AG04450 (cell line): ENCODE data around the gene CCDC196. TPM values are rescaled to one million over a fixed set of nuclear protein-coding genes. Genes with fewer than 3 reads are reported as not detected.

Experiments used
- CTCF ChIA-PET: fragments of 300-600, 350-600 bp; formaldehyde crosslinking; extraction: SDS; loops from one replicate; lab custom pipeline; 2022; ENCODE audit warnings: antibody characterized with exemption, inconsistent platforms; lab: Charles Lee
- POLR2A ChIA-PET: fragments of 350-600 bp; formaldehyde crosslinking; extraction: SDS; loops from one replicate; lab custom pipeline; 2021; ENCODE audit warnings: antibody characterized with exemption, inconsistent platforms; lab: Yijun Ruan, JAX
- DNase-seq: peaks from one replicate; pipeline ENCODE4 v3.0.0-alpha.2; 2011; ENCODE audit warnings: low read depth, low spot score
- H3K27ac ChIP-seq: one replicate; pipeline ENCODE4 v1.5.1; 2012; ENCODE audit warnings: low read depth, low read length, control low read depth
- H3K27me3 ChIP-seq: one replicate; pipeline ENCODE4 v1.6.0; 2012; ENCODE audit warnings: low read length; ENCODE audit not compliant: control insufficient read depth, insufficient read depth
- H3K4me3 ChIP-seq: 2 replicates; pipeline ENCODE4 v1.5.1; 2011; ENCODE audit warnings: mild to moderate bottlenecking, low read depth, low read length, control low read depth
- H3K9me3 ChIP-seq: 2 replicates; pipeline ENCODE4 v1.5.1; 2012; ENCODE audit warnings: low read length; ENCODE audit not compliant: control insufficient read depth, insufficient read depth
- polyA plus RNA-seq: library from polyadenylated mRNA; depleted of rRNA; stranded (reverse); fragments of >200 nt; gene quantifications from 2 replicates; pipeline ENCODE4 v1.2.3, GENCODE V29; 2011
- TF ChIP-seq, protein P1 (sequence below): IDR thresholded peaks from 2 replicates; pipeline ENCODE4 v1.5.1; 2011; ENCODE audit warnings: low read depth, low read length, control low read depth, inconsistent platforms

The CCDC196 gene
- polyA plus RNA-seq, 1 experiment: not detected

DNA sequence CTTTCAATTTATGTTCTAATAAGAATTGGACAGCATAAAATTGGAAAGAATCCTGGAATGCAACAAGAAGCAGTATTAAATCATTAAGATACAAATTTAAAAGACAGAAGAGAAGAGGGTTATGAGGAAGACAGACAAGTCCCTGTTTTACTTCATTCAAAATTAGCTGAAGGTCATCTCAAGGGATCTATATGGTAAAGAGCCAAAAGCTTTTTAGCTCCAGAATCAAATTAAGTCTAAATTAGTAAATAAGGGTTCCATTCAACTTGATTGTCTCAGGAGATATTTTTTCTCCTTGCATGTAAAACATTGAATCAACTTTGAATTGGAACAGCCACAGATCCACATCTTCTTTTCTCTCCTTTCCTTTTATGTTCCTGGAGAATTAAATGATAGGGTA, 7.6 kb downstream of the CCDC196 start:
- H3K27ac ChIP-seq: no peak overlapping the region
- peaks cover 4% of the 10 kb centered on the region for H3K27me3 ChIP-seq
- POLR2A ChIA-PET: no interaction called here
- no peaks in the 10 kb centered on the region for H3K9me3 ChIP-seq
- CTCF ChIA-PET: no interaction called here
- DNase-seq: no peak
- TF ChIP-seq, protein P1, sequence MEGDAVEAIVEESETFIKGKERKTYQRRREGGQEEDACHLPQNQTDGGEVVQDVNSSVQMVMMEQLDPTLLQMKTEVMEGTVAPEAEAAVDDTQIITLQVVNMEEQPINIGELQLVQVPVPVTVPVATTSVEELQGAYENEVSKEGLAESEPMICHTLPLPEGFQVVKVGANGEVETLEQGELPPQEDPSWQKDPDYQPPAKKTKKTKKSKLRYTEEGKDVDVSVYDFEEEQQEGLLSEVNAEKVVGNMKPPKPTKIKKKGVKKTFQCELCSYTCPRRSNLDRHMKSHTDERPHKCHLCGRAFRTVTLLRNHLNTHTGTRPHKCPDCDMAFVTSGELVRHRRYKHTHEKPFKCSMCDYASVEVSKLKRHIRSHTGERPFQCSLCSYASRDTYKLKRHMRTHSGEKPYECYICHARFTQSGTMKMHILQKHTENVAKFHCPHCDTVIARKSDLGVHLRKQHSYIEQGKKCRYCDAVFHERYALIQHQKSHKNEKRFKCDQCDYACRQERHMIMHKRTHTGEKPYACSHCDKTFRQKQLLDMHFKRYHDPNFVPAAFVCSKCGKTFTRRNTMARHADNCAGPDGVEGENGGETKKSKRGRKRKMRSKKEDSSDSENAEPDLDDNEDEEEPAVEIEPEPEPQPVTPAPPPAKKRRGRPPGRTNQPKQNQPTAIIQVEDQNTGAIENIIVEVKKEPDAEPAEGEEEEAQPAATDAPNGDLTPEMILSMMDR: no peak
- H3K4me3 ChIP-seq: no peak overlapping the region

DNA sequence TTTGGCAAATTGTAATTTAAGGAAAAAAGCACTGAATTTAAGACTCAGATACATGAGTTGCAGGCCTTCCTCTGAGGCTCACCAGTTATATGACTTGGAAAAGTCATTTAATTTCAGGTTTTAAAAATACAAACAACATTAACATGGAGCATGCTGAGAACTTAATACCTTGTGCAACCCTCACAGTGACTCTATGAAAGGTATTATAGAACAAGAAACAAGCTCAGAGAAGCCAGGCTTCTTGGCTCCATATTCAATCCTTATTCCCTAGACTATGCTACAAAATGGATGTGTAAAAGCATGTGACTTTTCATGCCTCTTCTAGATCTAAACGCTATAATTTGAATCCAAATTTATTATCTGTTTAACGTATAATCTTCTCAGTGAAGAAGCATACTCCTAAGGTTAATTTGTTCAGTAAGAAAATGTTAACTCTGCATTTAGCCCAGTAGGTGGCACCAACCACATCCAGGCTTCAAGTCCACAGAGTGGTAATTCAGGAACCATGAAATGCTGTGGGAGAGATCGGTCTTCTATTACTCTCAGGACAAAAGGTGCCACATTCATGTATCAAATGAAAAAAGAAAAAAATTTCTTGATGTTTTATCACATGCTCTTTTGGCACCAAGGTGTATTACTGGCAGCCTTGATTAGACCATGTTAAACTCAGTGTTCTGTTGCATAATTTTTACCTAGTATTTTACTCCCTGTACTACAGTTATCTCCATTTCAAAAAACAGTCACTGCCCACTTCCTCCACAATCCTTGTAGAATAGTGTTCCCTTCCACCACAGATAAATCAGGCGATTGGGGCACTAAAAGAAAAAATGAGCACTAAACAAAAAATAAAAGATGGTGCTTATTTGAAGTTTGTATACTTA, 9.3 kb downstream of the CCDC196 start:
- CTCF ChIA-PET: interaction anchor here (0.6 to 1.0 kb wide), 8 partner anchors 12 to 625 kb away, joined by 3 to 7 read pairs (median 3); partner anchors contain the start of gene GPHN
- no peak overlapping the region for H3K4me3 ChIP-seq
- peak; percentile 27 for DNase-seq
- no peak overlapping the region for H3K27ac ChIP-seq
- POLR2A ChIA-PET: no interaction called here
- TF ChIP-seq, protein P1: peak; percentile 86
- H3K9me3 ChIP-seq: no peaks in the 10 kb centered on the region
- H3K27me3 ChIP-seq: peaks cover 2% of the 10 kb centered on the region

DNA sequence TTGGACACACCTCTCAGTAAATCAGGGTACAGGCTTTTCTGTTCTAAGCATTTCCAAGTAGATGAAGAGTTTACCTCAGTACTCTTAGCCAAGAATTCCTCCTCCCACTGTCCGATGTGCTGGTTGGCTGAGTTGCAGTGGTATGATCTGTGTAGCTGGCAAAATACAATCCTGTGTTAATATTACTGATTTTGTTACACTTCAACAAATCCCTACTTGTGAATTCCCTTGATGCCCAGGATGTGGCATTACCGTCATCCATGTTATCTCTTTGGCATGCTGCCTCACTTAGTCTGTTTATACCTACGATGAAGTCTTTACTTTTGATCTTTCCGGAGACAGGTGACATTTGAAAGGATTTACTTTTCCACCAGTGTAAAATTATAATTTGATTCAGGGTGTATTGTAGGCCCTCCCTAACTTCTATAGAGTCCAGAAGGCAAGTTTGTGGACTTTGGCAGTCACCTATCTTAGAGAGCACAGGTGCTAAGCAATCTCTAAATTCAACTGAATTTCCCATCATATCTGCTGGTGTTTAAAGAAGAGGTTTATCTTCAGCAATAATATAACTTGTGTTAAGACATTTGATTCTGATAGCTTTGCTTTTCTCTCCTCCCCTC, 10.1 kb downstream of the CCDC196 start:
- CTCF ChIA-PET: interaction anchor here (0.6 to 3.6 kb wide), 3 partner anchors 11 to 410 kb away, joined by 4 to 23 read pairs (median 4); partner anchors contain the start of gene GPHN
- Histone ChIP-seq H3K4me3 (no peak overlapping the region), H3K9me3 (no peaks in the 10 kb centered on the region), H3K27ac (no peak overlapping the region), H3K27me3 (peaks cover 2% of the 10 kb centered on the region)
- no peak for DNase-seq
- TF ChIP-seq, protein P1: no peak
- POLR2A ChIA-PET: no interaction called here

DNA sequence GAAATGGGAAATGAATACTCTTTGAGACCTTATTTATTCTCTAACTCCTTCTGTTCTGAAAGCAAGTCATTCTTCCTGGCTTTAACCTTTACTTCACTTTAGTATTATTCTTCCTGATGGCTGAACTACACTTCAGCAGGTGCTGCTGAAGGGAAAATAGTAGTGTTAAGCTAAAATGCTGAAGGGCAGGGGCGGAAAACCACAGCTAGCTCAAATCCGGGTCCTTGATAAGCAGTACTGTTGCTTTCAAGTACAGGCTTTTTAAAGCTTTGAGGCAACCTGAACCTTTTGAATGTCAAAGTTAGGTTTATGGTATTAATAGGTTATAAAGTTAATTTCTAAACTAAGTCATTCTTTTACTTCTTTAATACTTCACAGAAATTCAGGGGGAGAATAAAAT, 10.7 kb downstream of the CCDC196 start:
- Histone ChIP-seq H3K9me3 (no peaks in the 10 kb centered on the region), H3K4me3 (no peak overlapping the region), H3K27ac (no peak overlapping the region), H3K27me3 (peaks cover 2% of the 10 kb centered on the region)
- TF ChIP-seq, protein P1: no peak
- POLR2A ChIA-PET: no interaction called here
- no peak for DNase-seq
- CTCF ChIA-PET: interaction anchor here (0.6 to 3.6 kb wide), 4 partner anchors 10 to 409 kb away, joined by 4 to 23 read pairs (median 12); partner anchors contain the start of gene GPHN
